GM12874 (cell line): ENCODE results near the gene IFNAR1.

Experiments used
- TF ChIP-seq, protein P1 (sequence below): IDR thresholded peaks from 2 replicates; pipeline ENCODE4 v1.5.1; 2011; ENCODE audit warnings: low read depth, mild to moderate bottlenecking, control low read depth, low read length, moderate library complexity; ENCODE audit not compliant: insufficient read depth

IFNAR1 gene

DNA sequence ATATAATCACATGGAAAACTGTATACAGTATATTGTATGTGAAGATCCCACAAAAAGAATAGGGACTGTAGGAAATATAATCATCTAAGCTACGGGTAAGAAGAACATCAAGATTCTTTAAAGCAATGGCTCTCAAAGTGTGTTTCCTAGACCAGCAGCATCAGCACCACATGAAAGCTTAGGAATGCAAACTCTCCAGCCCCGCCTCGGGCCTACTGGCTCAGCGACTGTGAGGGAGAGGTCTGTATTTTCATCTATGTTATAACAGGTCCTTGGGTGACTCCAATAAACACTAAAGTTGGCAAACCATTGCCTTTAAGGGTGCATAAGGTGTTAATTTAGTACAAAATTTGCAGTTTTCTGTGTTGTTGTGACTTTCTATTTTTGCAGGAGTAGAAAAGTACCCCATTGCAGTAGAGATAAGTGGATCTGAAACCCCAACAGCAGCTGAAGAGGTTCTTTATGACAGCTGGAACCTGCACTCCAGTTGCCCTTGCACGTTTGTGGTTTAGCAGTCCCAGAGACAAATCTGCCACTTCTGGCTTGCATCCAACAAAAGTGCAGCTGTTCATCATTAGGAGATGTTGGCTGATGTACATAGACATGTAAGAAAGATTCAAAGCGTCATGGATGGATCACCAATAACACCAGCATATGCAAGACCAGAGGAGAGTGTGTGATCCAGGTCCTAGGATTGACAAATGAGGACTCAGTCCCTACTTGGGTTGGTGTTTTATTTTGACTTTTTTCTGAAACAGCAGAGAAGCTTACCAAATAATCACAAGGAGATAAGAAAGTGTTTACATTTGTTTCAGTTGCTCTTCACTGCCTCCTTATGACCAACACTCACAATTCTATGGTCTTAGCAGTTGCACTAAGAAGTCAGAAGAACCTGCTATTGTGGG lies 15.9 kb upstream of the IFNAR1 start:
- TF ChIP-seq, protein P1, sequence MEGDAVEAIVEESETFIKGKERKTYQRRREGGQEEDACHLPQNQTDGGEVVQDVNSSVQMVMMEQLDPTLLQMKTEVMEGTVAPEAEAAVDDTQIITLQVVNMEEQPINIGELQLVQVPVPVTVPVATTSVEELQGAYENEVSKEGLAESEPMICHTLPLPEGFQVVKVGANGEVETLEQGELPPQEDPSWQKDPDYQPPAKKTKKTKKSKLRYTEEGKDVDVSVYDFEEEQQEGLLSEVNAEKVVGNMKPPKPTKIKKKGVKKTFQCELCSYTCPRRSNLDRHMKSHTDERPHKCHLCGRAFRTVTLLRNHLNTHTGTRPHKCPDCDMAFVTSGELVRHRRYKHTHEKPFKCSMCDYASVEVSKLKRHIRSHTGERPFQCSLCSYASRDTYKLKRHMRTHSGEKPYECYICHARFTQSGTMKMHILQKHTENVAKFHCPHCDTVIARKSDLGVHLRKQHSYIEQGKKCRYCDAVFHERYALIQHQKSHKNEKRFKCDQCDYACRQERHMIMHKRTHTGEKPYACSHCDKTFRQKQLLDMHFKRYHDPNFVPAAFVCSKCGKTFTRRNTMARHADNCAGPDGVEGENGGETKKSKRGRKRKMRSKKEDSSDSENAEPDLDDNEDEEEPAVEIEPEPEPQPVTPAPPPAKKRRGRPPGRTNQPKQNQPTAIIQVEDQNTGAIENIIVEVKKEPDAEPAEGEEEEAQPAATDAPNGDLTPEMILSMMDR = 0 out of 2 replicates have a peak, but pooled peaks have one; percentile 17

DNA sequence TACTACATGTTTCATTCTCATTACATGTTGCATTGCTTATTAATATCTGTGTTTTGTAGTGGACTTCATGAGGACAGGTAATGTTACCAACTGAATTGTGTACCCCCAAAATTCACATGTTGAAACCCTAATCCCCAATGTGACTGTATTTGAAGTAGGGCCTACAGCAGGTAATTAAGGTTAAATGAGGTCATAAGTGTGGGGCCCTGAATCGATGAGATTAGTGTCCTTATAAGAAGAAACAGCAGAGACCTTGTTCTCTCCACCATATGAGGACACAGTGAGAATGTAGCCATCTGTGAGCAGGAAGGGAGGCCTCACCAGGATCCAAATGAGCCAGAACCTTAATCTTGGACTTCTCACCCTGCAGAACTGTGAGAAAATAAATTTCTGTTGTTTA lies 15.0 kb upstream of the IFNAR1 start:
- TF ChIP-seq, protein P1 = no peak

DNA sequence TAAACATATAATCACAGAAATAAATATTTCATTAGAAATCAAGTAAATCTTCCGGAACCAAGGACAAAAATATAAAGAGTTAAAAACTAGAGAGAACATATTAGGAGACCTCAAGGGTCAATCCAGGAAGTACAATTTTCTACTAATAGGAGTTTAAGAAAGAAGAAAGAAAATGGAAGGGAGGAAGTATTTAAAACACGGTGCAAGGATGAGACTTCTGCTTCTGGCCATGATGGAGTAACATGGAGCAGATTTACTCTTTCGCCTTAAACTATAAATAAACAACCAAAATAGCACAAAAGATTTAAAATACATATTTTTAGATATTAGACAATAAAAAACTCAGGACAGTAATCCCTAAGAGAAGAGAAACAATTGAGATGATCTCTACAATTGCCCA lies 12.6 kb upstream of the IFNAR1 start:
- TF ChIP-seq, protein P1 = no peak

DNA sequence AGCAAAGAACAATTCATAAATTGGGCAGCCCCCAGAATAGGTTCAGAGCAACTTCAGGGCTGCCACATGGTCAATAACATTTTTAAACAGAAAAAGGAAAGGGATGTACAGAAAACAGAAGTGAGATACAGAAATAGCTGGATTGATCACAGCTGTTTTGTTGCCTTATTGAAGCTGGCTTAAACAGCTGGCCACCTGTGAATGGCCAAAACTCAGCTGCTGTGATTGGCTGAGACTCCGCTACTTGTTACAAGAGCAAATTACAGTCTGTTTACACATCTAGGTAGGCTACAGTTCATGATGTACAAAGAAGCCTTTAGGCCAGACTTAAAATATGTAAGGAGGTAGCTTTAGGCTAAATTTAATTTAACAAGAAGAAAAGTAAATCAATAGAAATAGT lies 11.6 kb upstream of the IFNAR1 start:
- TF ChIP-seq, protein P1 = no peak

DNA sequence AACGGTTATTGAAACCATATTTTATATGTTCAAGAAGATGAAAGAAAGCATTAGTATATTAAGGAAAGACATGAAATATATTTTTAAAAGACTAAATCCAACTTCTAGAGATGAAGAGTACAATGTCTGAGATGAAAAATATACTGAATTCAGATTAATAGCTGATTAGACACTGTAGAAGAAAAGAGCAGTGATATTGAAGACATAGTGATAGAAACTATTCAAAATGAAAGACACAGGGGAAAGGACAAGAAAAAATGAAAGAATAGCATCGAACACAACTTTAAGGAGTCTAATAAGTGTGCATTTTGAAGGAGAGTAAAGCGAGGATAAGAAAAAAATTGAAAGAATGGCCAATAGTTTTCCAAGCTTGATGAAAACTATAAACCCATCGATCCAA lies 11.2 kb upstream of the IFNAR1 start:
- TF ChIP-seq, protein P1 = no peak

DNA sequence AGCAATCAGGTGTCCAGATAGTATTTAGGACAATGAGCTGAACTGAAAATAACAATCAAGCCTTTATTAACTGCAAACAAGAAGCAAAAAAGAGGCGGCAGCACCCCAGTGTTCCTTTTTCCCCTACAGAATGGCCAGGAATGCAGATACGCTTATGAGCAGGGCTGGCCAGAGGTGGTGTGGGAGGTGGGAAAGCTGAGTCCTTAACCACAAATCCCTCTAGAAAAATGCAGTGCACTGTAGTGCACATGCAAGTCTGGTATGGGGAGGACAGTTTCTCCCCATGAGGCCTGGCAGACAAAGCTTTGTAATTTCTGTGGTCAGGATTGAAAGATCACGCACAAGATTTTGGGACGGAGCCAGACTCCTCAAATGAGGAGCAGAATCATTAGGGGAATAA lies 10.7 kb upstream of the IFNAR1 start:
- TF ChIP-seq, protein P1 = no peak

DNA sequence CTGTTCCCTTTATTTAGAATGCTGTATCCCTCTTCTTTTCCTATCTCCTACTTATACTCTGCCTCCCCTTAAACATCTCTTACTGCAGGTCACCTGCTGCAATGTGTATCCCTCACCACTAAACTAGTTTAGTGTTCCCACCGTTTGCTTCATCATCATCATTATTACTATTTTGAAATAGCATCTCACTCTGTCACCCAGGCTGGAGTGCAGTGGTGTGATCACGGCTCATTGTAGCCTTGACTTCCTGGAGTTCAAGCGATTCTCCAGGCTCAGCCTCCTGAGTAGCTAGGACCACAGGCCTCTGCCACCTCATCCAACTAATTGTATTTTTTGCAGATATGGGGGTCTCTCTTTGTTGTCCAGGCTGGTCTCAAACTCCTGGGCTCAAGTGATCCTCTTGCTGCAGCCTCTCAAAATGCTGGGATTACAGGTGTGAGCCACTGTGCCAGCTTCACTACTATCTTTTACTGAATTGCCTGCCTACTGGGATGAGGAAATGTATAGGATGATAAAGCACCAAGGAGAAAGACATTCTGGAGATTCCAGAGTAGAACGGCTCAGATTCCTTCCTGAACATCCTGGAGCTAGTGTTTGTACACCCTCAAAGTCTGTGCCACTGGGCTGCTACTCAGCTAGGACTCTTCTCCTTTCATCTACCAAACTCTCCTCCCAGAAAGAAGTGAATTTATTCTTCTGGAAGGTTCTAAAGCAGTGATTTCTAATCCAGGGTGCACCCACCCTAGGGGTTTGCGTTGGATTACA lies 8.6 kb upstream of the IFNAR1 start:
- TF ChIP-seq, protein P1 = no peak
